GM23248 (cell line): Measurements from ENCODE around the gene PPFIA1.

ENCODE experiments used
- EZH2 ChIP-seq: fragments of 200-600 bp; sonication (generic); IDR thresholded peaks from 2 replicates; pipeline ENCODE4 v1.6.1; 2018; ENCODE audit warnings: antibody characterized with exemption, mild to moderate bottlenecking; ENCODE audit not compliant: insufficient read depth, poor library complexity, severe bottlenecking
- EZH2phosphoT487 ChIP-seq: fragments of 200-600 bp; sonication (generic); IDR thresholded peaks from 2 replicates; pipeline ENCODE4 v1.6.1; 2018; ENCODE audit warnings: antibody characterized with exemption, moderate library complexity, mild to moderate bottlenecking, low read depth; ENCODE audit not compliant: insufficient read depth

- TF ChIP-seq EZH2 (no peak), EZH2phosphoT487 (no peak)
These were observed 17.6 kb upstream of the PPFIA1 start for GRCh38 chr11:70252844-70253243.
